CD4-positive, alpha-beta T cell treated with Interleukin-15 for 1 hour (primary cell): Measurements from ENCODE around the gene ARL6IP4.
A peak's percentile ranks its signal among the peaks of the same experiment; 100 is the strongest.

ENCODE experiments used
- DNase-seq: peaks from one replicate; pipeline ENCODE4 v3.0.0-alpha.2; 2020

The ARL6IP4 gene

GRCh38 chr12:122959566-122960192 lies 20.8 kb upstream of the ARL6IP4 start:
- no peak for DNase-seq

- DNase-seq, result no peak
Measured at GRCh38 chr12:122960193-122960569, 20.3 kb upstream of the ARL6IP4 start.

GRCh38 chr12:122961531-122962329 lies 18.8 kb upstream of the ARL6IP4 start:
- no peak for DNase-seq

- DNase-seq, result no peak
Measured at GRCh38 chr12:122963941-122964265, 16.6 kb upstream of the ARL6IP4 start.

- DNase-seq, result no peak
Measured at GRCh38 chr12:122964439-122965257, 15.8 kb upstream of the ARL6IP4 start.

- DNase-seq, result no peak
Measured at GRCh38 chr12:122965321-122965751, 15.1 kb upstream of the ARL6IP4 start.

GRCh38 chr12:122965851-122966742 lies 14.4 kb upstream of the ARL6IP4 start, which contains the start of gene ABCB9:
Gene ABCB9, minus strand, starts transcription at chr12:122966463. Its CDS starts 6,228 bp downstream, at chr12:122960235.
- peak; percentile 93 for DNase-seq

GRCh38 chr12:122966743-122967550 lies 13.5 kb upstream of the ARL6IP4 start:
- no peak for DNase-seq

- no peak for DNase-seq
Measured at GRCh38 chr12:122968104-122968503, 12.4 kb upstream of the ARL6IP4 start.

GRCh38 chr12:122969676-122970075 lies 10.8 kb upstream of the ARL6IP4 start:
- no peak for DNase-seq

GRCh38 chr12:122974274-122974891 lies 6.1 kb upstream of the ARL6IP4 start:
- DNase-seq, result peak; percentile 98

GRCh38 chr12:122974892-122975789 lies 5.3 kb upstream of the ARL6IP4 start, which contains the start of gene OGFOD2:
Gene OGFOD2, plus strand, starts transcription at chr12:122975244. Its CDS starts 8 bp downstream, at chr12:122975252.
- peak; percentile 91 for DNase-seq

- DNase-seq, result no peak
Measured at GRCh38 chr12:122975790-122976647, 4.5 kb upstream of the ARL6IP4 start.

GRCh38 chr12:122976648-122976975 lies 3.9 kb upstream of the ARL6IP4 start:
- no peak for DNase-seq

- DNase-seq, result no peak
Measured at GRCh38 chr12:122977153-122977552, 3.3 kb upstream of the ARL6IP4 start.

- no peak for DNase-seq
Measured at GRCh38 chr12:122977655-122978392, 2.7 kb upstream of the ARL6IP4 start.

- no peak for DNase-seq
Measured at GRCh38 chr12:122978507-122978955, 1.9 kb upstream of the ARL6IP4 start.
